Left lung (tissue), 10 donors: ENCODE results near the gene ELAPOR1. TPM values are rescaled to one million over a fixed set of nuclear protein-coding genes. Genes with fewer than 3 reads are reported as not detected.

ENCODE experiments used
- ATAC-seq: fragments of 200-7000 bp; cut with Tn5 transposase; one replicate; pipeline ENCODE4 v1.9.1; 2020; ENCODE audit warnings: moderate library complexity
- DNase-seq, 4 donors: peaks; one replicate each; pipeline ENCODE4 v3.0.0-alpha.2; 2013 to 2020
- H3K27ac ChIP-seq, 2 donors: fragments of 200-600 bp; sonication (generic) in 1 of 2; one replicate each; pipeline versions ENCODE4 v1.5.0 to v1.8.0; 2020 to 2021
- H3K27me3 ChIP-seq, 2 donors: fragments of 200-600 bp; sonication (generic) in 1 of 2; one replicate each; pipeline versions ENCODE4 v1.5.0 to v1.8.0; 2020 to 2021
- H3K36me3 ChIP-seq, 2 donors: fragments of 200-600 bp; sonication (generic) in 1 of 2; one replicate each; pipeline versions ENCODE4 v1.5.0 to v1.8.0; 2020 to 2021
- H3K4me1 ChIP-seq, 2 donors: fragments of 200-600 bp; one replicate each; pipeline ENCODE4 v1.8.0; 2021
- H3K4me3 ChIP-seq, 2 donors: fragments of 200-600 bp; sonication (generic) in 1 of 2; one replicate each; pipeline versions ENCODE4 v1.5.0 to v1.8.0; 2020 to 2021; ENCODE audit warnings: mild to moderate bottlenecking in 1 of 2
- H3K9me3 ChIP-seq, 2 donors: fragments of 200-600 bp; sonication (generic) in 1 of 2; one replicate each; pipeline versions ENCODE4 v1.5.0 to v1.8.0; 2020 to 2021
- CTCF ChIP-seq, 2 donors: fragments of 200-600 bp; sonication (generic) in 1 of 2; IDR thresholded peaks; one replicate each; pipeline versions ENCODE4 v1.5.0 to v1.8.0; 2021; ENCODE audit warnings: antibody characterized with exemption in 2 of 2
- intact Hi-C, 2 donors: fragments of 100-400 bp; cut with DNase I; formaldehyde crosslinking; loops; one replicate each; pipeline versions ENCODE4 v1.11.2 to v1.14.2; 2022
- polyA plus RNA-seq, 6 donors: library from polyadenylated mRNA; unstranded; fragments of 120-200 nt; gene quantifications; one replicate each; pipeline ENCODE4 v1.2.1, GENCODE V29; 2013; ENCODE audit not compliant: insufficient read length in 6 of 6
- total RNA-seq, 2 donors: library from RNA; stranded (reverse); fragmentation: NEBNext Ultra II Directional; extraction: Animal tissue kit (Norgen Biotek cat#: 25700); gene quantifications; one replicate each; pipeline ENCODE4 v1.2.1, GENCODE V29; 2021
- donor health status: DM: no; HTN: yes; CAD: no.
- donor health status: DM: no; HTN: no; CAD: no.

ELAPOR1 gene
- total and polyA plus RNA-seq, 8 donors = 2.4 to 14.2 (median 9.9) TPM

- Histone ChIP-seq H3K4me3 (no peak overlapping the region), H3K4me1 (peaks cover 10 to 31% of the 10 kb centered on the region in 2 donors), H3K9me3 (no peaks in the 10 kb centered on the region), H3K36me3 (no peaks in the 10 kb centered on the region), H3K27ac (no peak overlapping the region), H3K27me3 (peaks cover 11 to 43% of the 10 kb centered on the region in 2 donors)
- no peak for ATAC-seq
- intact Hi-C loops = no loop called here
- no peak for DNase-seq
- TF ChIP-seq CTCF (IDR thresholded peaks at IDR 0.05) = no peak
Measured at GRCh38 chr1:109115685-109116084, 1.8 kb downstream of the ELAPOR1 start.

DNA sequence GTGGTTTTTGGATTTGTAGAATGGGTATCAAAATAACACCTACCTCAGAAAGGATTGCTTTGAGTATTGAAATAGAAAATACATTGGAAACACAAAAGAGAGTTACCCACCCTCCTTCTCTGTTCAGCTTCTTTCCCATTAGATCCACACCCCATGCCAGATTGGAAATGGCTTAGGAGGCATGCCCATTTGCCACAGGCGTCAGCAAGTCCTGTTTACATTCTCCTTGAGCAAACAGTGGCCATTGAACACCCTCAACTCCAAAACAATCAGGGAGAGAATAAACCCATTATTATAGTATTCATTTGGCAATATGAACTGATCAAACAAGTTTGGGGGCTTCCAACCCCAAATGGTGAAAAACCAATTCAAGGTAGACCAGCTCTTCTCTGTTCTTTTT, 2.4 kb downstream of the ELAPOR1 start:
- H3K27me3 ChIP-seq = peaks cover 11 to 43% of the 10 kb centered on the region in 2 donors
- H3K27ac ChIP-seq = no peak overlapping the region
- peaks cover 10 to 31% of the 10 kb centered on the region in 2 donors for H3K4me1 ChIP-seq
- TF ChIP-seq CTCF (IDR thresholded peaks at IDR 0.05) = no peak
- intact Hi-C loops = no loop called here
- H3K4me3 ChIP-seq = no peak overlapping the region
- no peak for DNase-seq
- no peak for ATAC-seq
- H3K9me3 ChIP-seq = no peaks in the 10 kb centered on the region
- no peaks in the 10 kb centered on the region for H3K36me3 ChIP-seq

GRCh38 chr1:109118089-109118488, 4.2 kb downstream of the ELAPOR1 start:
- no peaks in the 10 kb centered on the region for H3K9me3 ChIP-seq
- no peak for ATAC-seq
- no peaks in the 10 kb centered on the region for H3K36me3 ChIP-seq
- intact Hi-C loops = no loop called here
- H3K27ac ChIP-seq = no peak overlapping the region
- peaks cover 0 to 13% of the 10 kb centered on the region in 2 donors for H3K4me1 ChIP-seq
- H3K4me3 ChIP-seq = no peak overlapping the region
- DNase-seq = no peak
- peaks cover 11 to 40% of the 10 kb centered on the region in 2 donors for H3K27me3 ChIP-seq
- no peak for TF ChIP-seq CTCF (IDR thresholded peaks at IDR 0.05)

DNA sequence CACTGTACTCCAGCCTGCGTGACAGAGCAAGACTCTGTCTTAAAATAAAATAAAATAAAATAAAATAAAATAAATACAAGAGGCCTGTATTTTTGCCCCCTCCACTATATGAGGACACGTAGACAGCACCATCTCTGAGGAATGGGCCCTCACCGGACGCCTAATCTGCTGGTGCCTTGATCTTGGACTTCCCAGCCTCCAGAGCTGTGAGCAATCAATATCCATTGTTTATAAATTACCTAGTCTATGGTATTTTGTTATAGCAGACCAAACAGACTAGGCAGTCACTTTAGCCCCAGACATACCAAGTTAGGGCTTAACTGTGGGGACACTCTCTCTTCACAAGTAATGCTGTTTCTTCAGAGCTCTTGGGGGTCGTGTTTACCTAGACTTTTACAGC, 6.4 kb downstream of the ELAPOR1 start:
- Histone ChIP-seq H3K9me3 (no peaks in the 10 kb centered on the region), H3K27ac (no peak overlapping the region), H3K36me3 (no peaks in the 10 kb centered on the region), H3K27me3 (peaks cover 0 to 17% of the 10 kb centered on the region in 2 donors), H3K4me3 (no peak overlapping the region), H3K4me1 (no peaks in the 10 kb centered on the region)
- no peak for TF ChIP-seq CTCF (IDR thresholded peaks at IDR 0.05)
- no peak for ATAC-seq
- intact Hi-C loops = no loop called here
- no peak for DNase-seq

DNA sequence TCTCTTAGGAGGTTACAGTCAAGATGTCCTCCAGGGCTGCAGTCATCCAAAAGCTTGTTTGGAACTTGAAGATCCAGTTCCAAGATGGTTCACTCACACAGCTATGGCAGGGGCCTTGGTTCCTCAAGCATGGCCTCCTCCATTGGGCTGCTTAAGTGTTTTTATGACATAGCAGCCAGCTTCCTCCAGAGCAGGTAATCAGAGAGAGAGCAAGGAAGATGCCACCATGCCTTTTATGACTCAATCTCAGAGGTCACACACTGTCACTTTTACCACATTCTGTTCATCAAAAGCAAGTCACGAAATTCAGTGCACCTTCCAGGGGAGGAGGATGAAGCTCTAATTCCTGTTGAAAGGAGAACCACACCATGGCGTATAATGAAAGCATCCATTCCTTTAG, 17.1 kb downstream of the ELAPOR1 start:
- no peak overlapping the region for H3K4me3 ChIP-seq
- no peak for DNase-seq
- no peak for TF ChIP-seq CTCF (IDR thresholded peaks at IDR 0.05)
- no peak for ATAC-seq
- no peaks in the 10 kb centered on the region for H3K9me3 ChIP-seq
- intact Hi-C loops = no loop called here
- no peak overlapping the region for H3K27ac ChIP-seq
- H3K36me3 ChIP-seq = no peaks in the 10 kb centered on the region
- peaks cover 0 to 19% of the 10 kb centered on the region in 2 donors for H3K4me1 ChIP-seq
- no peaks in the 10 kb centered on the region for H3K27me3 ChIP-seq
